MM.1S (cell line): ENCODE measurements around the gene DGUOK.

Source experiments
- CTCF ChIP-seq: fragments of 300-600 bp; sonication (generic); IDR thresholded peaks from 2 replicates; pipeline ENCODE4 v1.5.1; 2016; ENCODE audit warnings: antibody characterized with exemption, low read length, mixed read lengths
- EZH2 ChIP-seq: fragments of 300-600 bp; sonication (generic); optimal IDR thresholded peaks from 2 replicates; pipeline ENCODE3; 2017; ENCODE audit warnings: low read depth, mild to moderate bottlenecking, antibody characterized with exemption, low read length, mixed read lengths
- EZH2phosphoT487 ChIP-seq: fragments of 300-600 bp; sonication (generic); IDR thresholded peaks from 2 replicates; pipeline ENCODE4 v1.6.1; 2018; ENCODE audit warnings: antibody characterized with exemption, low read length

GRCh38 chr2:73931531-73932500 is 5.1 kb downstream of the DGUOK start:
- TF ChIP-seq CTCF (no peak), EZH2 (no peak), EZH2phosphoT487 (no peak)
